HEK293T (cell line): Measurements from ENCODE around the gene POLR2L.

ENCODE experiments used
- CTCF ChIA-PET: fragments of 350-600 bp; formaldehyde crosslinking; extraction: SDS; loops from one replicate; lab custom pipeline; 2021; ENCODE audit warnings: antibody characterized with exemption, inconsistent platforms; lab: Yijun Ruan, JAX
- POLR2A ChIA-PET: fragments of 350-600 bp; formaldehyde crosslinking; extraction: SDS; loops from one replicate; lab custom pipeline; 2020; ENCODE audit warnings: antibody characterized with exemption, inconsistent platforms; lab: Yijun Ruan, JAX
- DNase-seq: peaks from one replicate; pipeline ENCODE4 v3.0.0; 2012; ENCODE audit warnings: mixed read lengths; ENCODE audit errors: extremely low spot score
- ARNT ChIP-seq: fragments of 450-650 bp; IDR thresholded peaks from 2 replicates; pipeline ENCODE4 v1.6.1; 2017; ENCODE audit warnings: mild to moderate bottlenecking
- BHLHE40 ChIP-seq: fragments of 450-650 bp; IDR thresholded peaks from 2 replicates; pipeline ENCODE4 v1.6.1; 2016; ENCODE audit warnings: mild to moderate bottlenecking, moderate library complexity, borderline replicate concordance
- CTBP1 ChIP-seq: fragments of 450-650 bp; IDR thresholded peaks from 2 replicates; pipeline ENCODE4 v1.6.1; 2016; ENCODE audit warnings: borderline replicate concordance
- ELF4 ChIP-seq: fragments of 450-650 bp; IDR thresholded peaks from 2 replicates; pipeline ENCODE4 v1.6.1; 2017; ENCODE audit warnings: antibody characterized with exemption
- FOXA1 ChIP-seq: fragments of 450-650 bp; IDR thresholded peaks from 2 replicates; pipeline ENCODE4 v1.6.1; 2016; ENCODE audit warnings: mild to moderate bottlenecking
- FOXK2 ChIP-seq: fragments of 450-650 bp; IDR thresholded peaks from 2 replicates; pipeline ENCODE4 v1.6.1; 2016; ENCODE audit warnings: mild to moderate bottlenecking
- FOXM1 ChIP-seq: fragments of 450-650 bp; IDR thresholded peaks from 2 replicates; pipeline ENCODE4 v1.6.1; 2017; ENCODE audit warnings: mild to moderate bottlenecking, borderline replicate concordance
- HDGF ChIP-seq: fragments of 450-650 bp; IDR thresholded peaks from 2 replicates; pipeline ENCODE4 v1.6.1; 2017; ENCODE audit warnings: antibody characterized with exemption, borderline replicate concordance
- L3MBTL2 ChIP-seq: fragments of 450-650 bp; conservative IDR thresholded peaks from 2 replicates; pipeline ENCODE4 v1.6.1; 2016; ENCODE audit warnings: mild to moderate bottlenecking
- LEF1 ChIP-seq: fragments of 450-650 bp; IDR thresholded peaks from 2 replicates; pipeline ENCODE4 v1.6.1; 2017; ENCODE audit warnings: mild to moderate bottlenecking, borderline replicate concordance
- NFRKB ChIP-seq: fragments of 450-650 bp; IDR thresholded peaks from 2 replicates; pipeline ENCODE4 v1.6.1; 2016; ENCODE audit warnings: mild to moderate bottlenecking, moderate library complexity
- SP1 ChIP-seq: fragments of 450-650 bp; IDR thresholded peaks from 2 replicates; pipeline ENCODE4 v1.6.1; 2017
- SUZ12 ChIP-seq: fragments of 450-650 bp; IDR thresholded peaks from 2 replicates; pipeline ENCODE4 v1.6.1; 2016; ENCODE audit warnings: mild to moderate bottlenecking
- TARDBP ChIP-seq: fragments of 450-650 bp; IDR thresholded peaks from 2 replicates; pipeline ENCODE4 v1.6.1; 2016
- ZNF384 ChIP-seq: fragments of 450-650 bp; IDR thresholded peaks from 2 replicates; pipeline ENCODE4 v1.6.1; 2016
- TF ChIP-seq, protein P1 (sequence below): fragments of 450-650 bp; IDR thresholded peaks from 2 replicates; pipeline ENCODE4 v1.6.1; 2016

Gene POLR2L

DNA sequence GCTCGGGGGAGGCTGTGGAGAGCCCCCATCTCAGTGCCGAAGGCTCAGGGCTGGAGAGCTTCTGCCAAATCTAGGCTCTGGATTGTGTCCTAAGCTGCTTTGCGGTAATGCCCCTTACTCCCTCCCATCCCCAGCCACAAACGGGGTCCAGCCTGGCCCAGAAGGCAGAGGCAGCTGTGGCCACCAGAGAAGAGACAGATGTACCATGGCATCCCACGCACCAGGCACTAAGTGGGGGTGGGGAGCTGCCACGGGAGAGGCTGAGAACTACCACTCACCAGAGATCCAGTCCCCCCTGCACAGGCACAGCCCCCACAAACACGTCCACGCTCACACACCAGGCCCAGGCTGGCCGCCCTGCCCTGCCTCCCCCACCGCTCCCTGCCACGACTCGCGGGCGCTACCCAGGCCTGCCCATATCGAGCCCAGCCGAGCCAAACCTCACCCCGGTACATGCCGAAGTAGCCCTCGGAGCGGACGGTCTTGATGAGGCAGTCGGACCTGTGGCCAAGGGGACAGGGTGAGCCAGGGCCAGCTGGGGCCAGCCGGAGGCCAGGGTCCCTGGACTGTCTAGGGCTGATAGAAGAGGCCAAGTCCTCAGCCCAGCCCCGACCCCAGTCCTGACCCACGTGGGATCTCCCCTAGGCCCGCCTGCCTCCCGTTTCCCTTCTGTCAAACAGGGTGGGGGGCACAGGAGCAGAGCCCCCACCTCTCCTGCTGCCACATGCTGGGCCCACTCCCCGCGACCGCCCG, 48.1 kb downstream of the POLR2L start:
- POLR2A ChIA-PET = interaction anchor here (0.8 to 1.2 kb wide), 3 partner anchors 10 to 16 kb away, joined by 3 read pairs; no protein-coding TSS in a partner anchor
- CTCF ChIA-PET = no interaction called here
- no peak for DNase-seq
- no peak for TF ChIP-seq BHLHE40
- TF ChIP-seq, protein P1, sequence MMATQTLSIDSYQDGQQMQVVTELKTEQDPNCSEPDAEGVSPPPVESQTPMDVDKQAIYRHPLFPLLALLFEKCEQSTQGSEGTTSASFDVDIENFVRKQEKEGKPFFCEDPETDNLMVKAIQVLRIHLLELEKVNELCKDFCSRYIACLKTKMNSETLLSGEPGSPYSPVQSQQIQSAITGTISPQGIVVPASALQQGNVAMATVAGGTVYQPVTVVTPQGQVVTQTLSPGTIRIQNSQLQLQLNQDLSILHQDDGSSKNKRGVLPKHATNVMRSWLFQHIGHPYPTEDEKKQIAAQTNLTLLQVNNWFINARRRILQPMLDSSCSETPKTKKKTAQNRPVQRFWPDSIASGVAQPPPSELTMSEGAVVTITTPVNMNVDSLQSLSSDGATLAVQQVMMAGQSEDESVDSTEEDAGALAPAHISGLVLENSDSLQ = no peak
- TF ChIP-seq ARNT = no peak
- TF ChIP-seq SP1 = no peak
- no peak for TF ChIP-seq NFRKB
- TF ChIP-seq FOXK2 = no peak
- TF ChIP-seq TARDBP = no peak
- no peak for TF ChIP-seq CTBP1
- TF ChIP-seq ELF4 = no peak
- TF ChIP-seq FOXM1 = no peak
- no peak for TF ChIP-seq HDGF
- no peak for TF ChIP-seq L3MBTL2
- no peak for TF ChIP-seq LEF1
- no peak for TF ChIP-seq FOXA1
- TF ChIP-seq ZNF384 = no peak
- TF ChIP-seq SUZ12 = no peak

DNA sequence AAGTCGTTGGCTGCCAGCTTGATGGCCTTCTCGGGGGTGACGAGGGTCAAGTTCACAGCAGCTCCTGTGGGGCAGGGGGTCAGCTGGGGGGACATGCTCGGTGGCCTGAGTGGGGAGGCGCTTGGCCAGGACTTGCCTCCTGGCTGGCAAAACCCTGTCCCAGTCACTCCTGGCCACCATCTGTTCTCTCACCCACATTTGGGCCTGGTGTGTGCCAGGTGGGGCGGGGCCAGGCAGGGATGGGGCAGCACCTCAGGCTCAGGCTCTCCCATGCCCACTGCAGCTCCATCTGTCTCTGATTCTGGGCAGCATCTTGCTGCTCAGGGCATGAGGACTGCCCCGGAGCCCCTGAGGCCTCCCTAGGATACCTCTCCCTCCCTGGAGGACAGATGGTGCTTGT, 48.8 kb downstream of the POLR2L start:
- ChIA-PET CTCF (no interaction called here), POLR2A (interaction anchor here (0.7 to 1.2 kb wide), 4 partner anchors 10 to 26 kb away, joined by 3 read pairs; no protein-coding TSS in a partner anchor)

DNA sequence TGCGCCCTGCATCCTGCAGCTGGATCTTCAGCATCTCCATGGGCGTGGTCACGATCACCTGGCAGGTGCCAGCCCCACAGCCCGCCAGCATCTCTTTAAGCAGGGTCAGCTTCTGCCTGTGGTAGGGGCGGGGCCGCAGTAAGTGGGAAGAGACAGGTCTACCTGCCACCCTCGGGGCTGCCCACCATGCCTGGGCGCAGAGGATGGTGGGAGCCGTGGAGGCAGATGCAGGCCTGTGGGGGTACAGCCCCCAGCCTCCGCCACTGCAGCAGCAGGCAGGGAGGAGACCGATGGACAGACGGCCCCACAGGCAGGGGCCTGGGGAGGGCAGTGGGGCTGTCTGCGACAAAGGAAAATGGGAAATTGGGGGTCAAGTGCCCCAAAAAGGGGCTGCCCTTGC, 49.5 kb downstream of the POLR2L start:
- ChIA-PET CTCF (no interaction called here), POLR2A (interaction anchor here (0.7 to 1.2 kb wide), 3 partner anchors 11 to 27 kb away, joined by 3 read pairs; no protein-coding TSS in a partner anchor)
- no peak for DNase-seq
- TF ChIP-seq FOXA1 = no peak
- TF ChIP-seq FOXK2 = no peak
- no peak for TF ChIP-seq ARNT
- no peak for TF ChIP-seq FOXM1

More for the DNA sequence above, 48.8 kb downstream of the POLR2L start:
- TF ChIP-seq ZNF384 (no peak), LEF1 (no peak), L3MBTL2 (no peak), SUZ12 (no peak), NFRKB (no peak), ARNT (no peak), FOXK2 (no peak), ELF4 (no peak), BHLHE40 (no peak)
- TF ChIP-seq, protein P1 = no peak
- DNase-seq = no peak

DNA sequence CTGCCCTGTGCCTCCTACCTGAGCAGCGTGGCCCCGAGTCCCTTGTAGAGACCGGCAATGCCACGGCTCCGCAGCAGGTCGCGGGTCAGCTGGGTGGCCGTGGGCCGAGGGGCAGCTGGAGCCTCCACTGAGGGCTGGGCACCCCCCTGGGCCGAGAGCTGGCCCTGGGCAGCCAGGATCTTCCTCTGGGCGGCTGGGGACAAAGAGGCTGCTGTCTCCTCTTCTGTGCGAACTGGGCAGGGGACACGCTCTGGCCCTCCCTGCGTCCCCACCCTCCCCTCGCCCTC, 49.9 kb downstream of the POLR2L start:
- ChIA-PET CTCF (no interaction called here), POLR2A (no interaction called here)
- TF ChIP-seq NFRKB = no peak
- DNase-seq = no peak

DNA sequence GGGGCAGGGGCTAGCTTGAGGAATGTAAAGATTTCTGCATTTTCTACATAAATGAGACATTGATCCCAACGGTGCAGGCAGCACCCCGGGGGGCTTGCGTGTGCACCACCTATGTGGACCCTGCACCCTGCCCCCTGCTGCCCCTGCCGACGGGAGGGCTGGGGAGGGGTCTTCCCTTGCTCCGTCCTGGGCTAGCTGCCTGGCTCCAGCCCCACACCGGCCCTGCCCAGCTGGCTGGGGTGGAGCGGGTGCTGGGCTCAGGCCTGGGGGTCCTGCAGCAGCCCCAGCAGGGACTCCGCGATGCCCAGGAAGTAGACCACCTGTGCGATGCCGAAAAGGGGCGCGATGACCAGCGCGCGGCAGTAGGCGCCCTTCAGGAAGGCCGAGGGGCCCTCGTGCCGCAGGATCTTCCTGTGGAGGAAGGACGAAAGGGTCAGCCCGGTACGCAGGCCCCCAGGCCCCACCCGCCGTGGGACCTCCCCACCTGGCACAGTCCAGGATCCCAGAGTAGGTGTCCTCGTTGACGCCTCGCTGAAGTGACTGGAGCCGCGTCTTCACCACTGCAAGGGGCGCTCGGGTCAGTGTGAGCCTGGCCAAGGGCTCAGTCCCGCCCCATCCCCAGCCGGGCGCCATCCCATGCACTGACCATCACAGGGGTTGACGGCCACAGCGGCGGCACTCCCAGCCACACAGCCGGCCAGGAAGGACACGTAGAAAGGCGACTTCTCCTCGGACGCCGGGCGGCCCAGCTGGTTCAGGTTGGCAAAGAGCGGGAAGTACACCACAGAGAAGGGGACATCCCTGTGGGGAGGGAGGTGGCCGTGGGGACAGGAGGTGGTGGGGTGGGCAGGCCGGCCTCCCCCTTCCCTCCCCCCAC, 50.4 kb downstream of the POLR2L start:
- no peak for DNase-seq
- no peak for TF ChIP-seq HDGF
- no peak for TF ChIP-seq ARNT
- TF ChIP-seq FOXA1 = no peak
- no peak for TF ChIP-seq FOXK2
- TF ChIP-seq SUZ12 = no peak
- no peak for TF ChIP-seq LEF1
- ChIA-PET CTCF (no interaction called here), POLR2A (no interaction called here)

DNA sequence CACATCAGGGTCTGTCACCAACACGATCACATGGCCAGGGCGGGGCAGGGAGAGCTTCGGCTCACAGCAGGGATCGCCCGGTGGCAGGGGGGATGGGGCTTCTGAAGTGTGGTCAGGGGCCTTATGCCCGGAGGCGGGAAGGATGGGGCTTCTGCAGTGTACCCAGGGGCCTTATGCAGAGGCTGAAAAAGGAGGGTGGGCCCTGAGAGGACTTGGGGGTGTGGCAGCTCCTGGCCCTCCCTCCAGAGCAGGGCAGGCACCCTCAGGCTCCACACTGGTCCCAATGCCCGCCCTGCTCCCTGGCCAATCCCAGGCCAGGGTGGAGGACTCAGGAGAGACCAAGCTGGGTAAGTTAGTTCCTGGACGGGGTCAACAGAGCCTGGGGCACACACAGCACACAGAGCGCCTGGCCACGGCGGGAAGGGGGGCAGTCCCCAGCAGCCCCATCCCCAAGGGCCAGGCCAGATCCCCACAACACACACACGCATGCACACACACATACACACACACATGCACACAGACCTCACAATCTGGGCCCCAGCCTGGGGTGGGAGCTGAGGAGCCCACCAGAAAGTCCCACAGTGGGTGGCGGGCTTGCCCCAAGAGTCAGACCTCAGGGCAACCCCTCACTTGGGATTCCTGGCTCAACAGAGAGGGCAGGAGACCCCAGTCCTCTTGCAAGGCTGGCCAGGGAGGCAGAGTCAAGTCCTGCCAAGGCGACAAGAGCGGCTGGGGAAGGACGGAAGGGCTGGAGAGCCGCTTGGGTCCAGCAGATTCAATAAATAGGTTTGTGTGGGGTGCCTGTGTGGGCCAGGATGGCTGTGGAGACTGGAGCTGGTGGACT, 51.4 kb downstream of the POLR2L start:
- TF ChIP-seq SP1 (no peak), FOXM1 (no peak)
- no peak for DNase-seq
- POLR2A ChIA-PET = interaction anchor here (1.2 kb wide), 1 partner anchor 14 kb away, joined by 5 read pairs; no protein-coding TSS in a partner anchor
- CTCF ChIA-PET = interaction anchor here (0.6 kb wide), 1 partner anchor 44 kb away, joined by 3 read pairs; the partner anchor contains the start of gene TALDO1
